B cell (primary cell): Measurements from ENCODE around the gene PRRT4. TPM values are rescaled to one million over a fixed set of nuclear protein-coding genes. Genes with fewer than 3 reads are reported as not detected.
A peak's percentile ranks its signal among the peaks of the same experiment; 100 is the strongest.

Experiments
- ATAC-seq: fragments of 200-7000 bp; cut with Tn5 transposase; one replicate; pipeline ENCODE4 v1.10.0; 2021; ENCODE audit warnings: low read depth, mild to moderate bottlenecking, moderate number of reproducible peaks, moderate library complexity
- CTCF ChIA-PET: fragments of 350-600 bp; sonication (Branson Sonifier 250); formaldehyde crosslinking; loops from one replicate; lab custom pipeline; 2021; ENCODE audit warnings: antibody characterized with exemption, inconsistent platforms; lab: Charles Lee
- POLR2A ChIA-PET: fragments of 350-600 bp; sonication (Branson Sonifier 250); formaldehyde crosslinking; loops from one replicate; lab custom pipeline; 2021; ENCODE audit warnings: antibody characterized with exemption; lab: Charles Lee
- DNase-seq: peaks from one replicate; pipeline ENCODE4 v3.0.0; 2013
- H2AFZ ChIP-seq: 2 replicates; pipeline ENCODE4 v1.6.1; 2012; ENCODE audit warnings: mild to moderate bottlenecking, low read depth, low read length; ENCODE audit not compliant: insufficient read depth, poor library complexity, severe bottlenecking
- H3K27ac ChIP-seq, 2 donors: 1 replicate in 1 of 2; 2 replicates in 1 of 2; pipeline ENCODE4 v1.5.1; 2012 to 2013; ENCODE audit warnings: low read length in 2 of 2, mild to moderate bottlenecking in 2 of 2, moderate library complexity in 1 of 2
- H3K27me3 ChIP-seq, 4 experiments: fragments of 200-600 bp in 1 of 4; sonication (generic) in 1 of 4; replicated peaks in 1 of 4; 1 replicate in 2 of 4; 2 replicates in 2 of 4; pipeline versions ENCODE4 v1.6.1 to v1.7.0; 2013 to 2016; ENCODE audit warnings: low read length in 3 of 4, mild to moderate bottlenecking in 2 of 4, mixed read lengths in 1 of 4, moderate library complexity in 1 of 4; ENCODE audit not compliant: insufficient read depth in 4 of 4, control insufficient read depth in 3 of 4; ENCODE audit errors: control extremely low read depth in 1 of 4
- H3K36me3 ChIP-seq, 2 experiments: replicated peaks in 1 of 2; 1 replicate in 1 of 2; 2 replicates in 1 of 2; pipeline versions ENCODE4 v1.6.1 to v1.7.1; 2013; ENCODE audit warnings: low read length in 1 of 2; ENCODE audit not compliant: insufficient read depth in 2 of 2, control insufficient read depth in 1 of 2; ENCODE audit errors: control extremely low read depth in 1 of 2, extremely low read depth in 1 of 2
- H3K4me1 ChIP-seq, 2 donors: fragments of 200-600 bp in 1 of 2; sonication (generic) in 1 of 2; 1 replicate in 1 of 2; 2 replicates in 1 of 2; pipeline versions ENCODE4 v1.5.1 to v1.6.1; 2013 to 2017; ENCODE audit warnings: low read length in 2 of 2; ENCODE audit not compliant: control insufficient read depth in 2 of 2, insufficient read depth in 2 of 2
- H3K4me2 ChIP-seq: replicated peaks from 2 replicates; pipeline ENCODE3; 2012; ENCODE audit warnings: mild to moderate bottlenecking, low read depth, low read length; ENCODE audit not compliant: poor library complexity, severe bottlenecking
- H3K4me3 ChIP-seq, 5 experiments: fragments of 200-600 bp in 1 of 5; sonication (generic) in 1 of 5; 1 replicate in 3 of 5; 2 replicates in 2 of 5; pipeline versions ENCODE4 v1.5.1 to v1.7.0; 2011 to 2016; ENCODE audit warnings: low read length in 4 of 5, mild to moderate bottlenecking in 4 of 5, low read depth in 2 of 5, control low read depth in 1 of 5, moderate library complexity in 1 of 5; ENCODE audit not compliant: insufficient read depth in 1 of 5; ENCODE audit errors: control extremely low read depth in 1 of 5, extremely low read depth in 1 of 5
- H3K79me2 ChIP-seq: fragments of 200-600 bp; sonication (generic); one replicate; pipeline ENCODE4 v1.6.0; 2016; ENCODE audit warnings: low read length; ENCODE audit not compliant: control insufficient read depth, insufficient read depth
- H3K9ac ChIP-seq: fragments of 200-600 bp; sonication (generic); 2 replicates; pipeline ENCODE4 v1.6.1; 2017; ENCODE audit warnings: mild to moderate bottlenecking, low read length, moderate library complexity
- H3K9me3 ChIP-seq, 3 donors: one replicate each; pipeline versions ENCODE4 v1.6.1 to v1.7.1; 2013; ENCODE audit warnings: low read length in 2 of 3; ENCODE audit not compliant: control insufficient read depth in 2 of 3, insufficient read depth in 1 of 3; ENCODE audit errors: control extremely low read depth in 1 of 3
- H4K20me1 ChIP-seq: 2 replicates; pipeline ENCODE4 v1.6.0; 2012; ENCODE audit warnings: mild to moderate bottlenecking, low read length; ENCODE audit not compliant: insufficient read depth, control insufficient read depth, poor library complexity, severe bottlenecking
- H3K27ac Mint-ChIP-seq: one replicate; pipeline ENCODE4 v1.8.0; 2021; ENCODE audit warnings: mixed read lengths
- H3K27me3 Mint-ChIP-seq: one replicate; pipeline ENCODE4 v1.8.0; 2021; ENCODE audit warnings: mixed read lengths
- H3K4me1 Mint-ChIP-seq: one replicate; pipeline ENCODE4 v1.8.0; 2021; ENCODE audit warnings: mixed read lengths
- H3K4me3 Mint-ChIP-seq: one replicate; pipeline ENCODE4 v1.8.0; 2021; ENCODE audit warnings: mixed read lengths
- H3K9me3 Mint-ChIP-seq: one replicate; pipeline ENCODE4 v1.8.0; 2022; ENCODE audit warnings: mixed read lengths; ENCODE audit not compliant: insufficient read depth
- EZH2 ChIP-seq: IDR thresholded peaks from 2 replicates; pipeline ENCODE4 v1.6.1; 2012; ENCODE audit warnings: borderline replicate concordance, low read depth, mild to moderate bottlenecking, moderate library complexity, low read length; ENCODE audit not compliant: insufficient read depth, poor library complexity, severe bottlenecking
- WGBS: methylation state at CpG from one replicate; pipeline ENCODE4 v1.1.5; 2013; ENCODE audit warnings: missing lambda C conversion rate; ENCODE audit not compliant: insufficient coverage; 5-methylcytosine and 5-hydroxymethylcytosine counted together
- intact Hi-C: fragments of 100-400 bp; cut with micrococcal nuclease; formaldehyde crosslinking; loops from one replicate; pipeline ENCODE4 v1.10.0; 2022
- polyA plus RNA-seq: library from polyadenylated mRNA; depleted of rRNA; stranded (reverse); fragments of >200 nt; gene quantifications from 2 replicates; pipeline ENCODE4 v1.2.3, GENCODE V29; 2012
- total RNA-seq, 2 donors: library from RNA; stranded (reverse); fragments of 120-200 nt in 1 of 2; gene quantifications; 1 replicate in 1 of 2; 2 replicates in 1 of 2; pipeline versions ENCODE4 v1.2.3 to v1.2.4, GENCODE V29; 2013 to 2022
- TF ChIP-seq, protein P1 (sequence below): fragments of 200-600 bp; IDR thresholded peaks from one replicate; pipeline ENCODE4 v1.8.0; 2022; ENCODE audit warnings: antibody characterized with exemption, mild to moderate bottlenecking

PRRT4 gene
- total and polyA plus RNA-seq, 2 donors (not counting 1 experiment from before 2014, with no cell fraction given): 0.04 to 0.20 TPM

DNA sequence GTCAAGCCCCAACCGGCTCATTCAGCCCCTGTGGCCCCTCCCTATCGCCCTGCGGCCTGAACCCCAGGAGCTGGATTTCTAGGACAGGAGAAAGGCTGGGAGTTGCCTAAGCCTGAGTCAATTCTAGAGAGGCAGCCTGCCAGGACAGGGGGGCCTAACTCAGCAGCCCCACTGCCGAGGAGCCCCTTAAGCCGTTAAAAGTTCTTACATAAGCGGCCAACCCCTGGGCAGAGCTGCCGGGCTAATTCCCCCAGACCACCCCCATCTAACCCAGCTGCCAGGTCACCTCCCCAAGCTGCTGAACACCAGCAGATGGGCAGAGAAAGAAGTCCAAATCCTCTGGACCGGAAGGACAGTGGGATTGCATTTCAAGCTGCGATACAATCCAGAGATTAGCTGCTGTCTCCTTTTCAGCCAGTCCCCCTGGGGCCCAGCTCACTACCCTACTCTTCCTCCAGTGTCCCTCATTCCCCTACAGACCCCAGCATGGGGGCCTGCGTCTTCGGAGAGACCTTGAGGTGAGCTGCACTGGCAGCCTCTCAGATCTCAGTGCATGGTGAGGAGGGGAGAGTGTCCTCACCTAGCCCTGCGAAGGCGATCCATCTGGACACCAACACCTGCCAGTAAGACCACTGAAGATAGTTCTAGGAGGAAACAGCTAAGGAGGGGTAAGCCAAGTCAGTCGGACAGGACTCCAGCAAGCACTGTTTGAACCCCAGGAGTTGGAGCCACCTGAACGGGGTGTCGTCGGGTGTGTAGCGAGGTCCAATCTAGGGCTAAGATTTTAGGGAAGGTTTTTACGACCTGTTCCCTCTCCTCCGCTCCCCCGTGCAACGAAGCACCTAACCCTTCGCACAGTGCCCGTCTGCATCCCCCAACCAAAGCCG lies 47.5 kb upstream of the PRRT4 start:
- Histone ChIP-seq H3K36me3 (no peaks in the 10 kb centered on the region), H2AFZ (peak overlapping the region; percentile 82), H4K20me1 (peaks cover 13% of the 10 kb centered on the region), H3K27me3 (no peaks in the 10 kb centered on the region), H3K4me3 (peak overlapping the region; percentile 73 to 93 (median 86)), H3K4me2 (peak overlapping the region; percentile 86), H3K9me3 (no peaks in the 10 kb centered on the region), H3K79me2 (no peaks in the 10 kb centered on the region), H3K4me1 (peaks cover 21 to 59% of the 10 kb centered on the region in 2 donors), H3K27ac (peak overlapping the region in 1 of 2 donors; percentile 37), H3K9ac (peak overlapping the region; percentile 77)
- Mint-ChIP-seq H3K4me1 (peaks cover 45% of the 10 kb centered on the region), H3K9me3 (no peaks in the 10 kb centered on the region), H3K4me3 (peak overlapping the region; percentile 95), H3K27me3 (peaks cover 4% of the 10 kb centered on the region), H3K27ac (peak overlapping the region; percentile 84)
- ChIA-PET POLR2A (no interaction called here), CTCF (interaction anchor here (0.5 to 23.4 kb wide), 9 partner anchors 9 to 819 kb away, joined by 3 to 331 read pairs (median 4); no protein-coding TSS in a partner anchor)
- WGBS: 48% methylated on average over 11 of the region's 25 CpGs
- ATAC-seq (no peak), DNase-seq (no peak)
- TF ChIP-seq, protein P1, sequence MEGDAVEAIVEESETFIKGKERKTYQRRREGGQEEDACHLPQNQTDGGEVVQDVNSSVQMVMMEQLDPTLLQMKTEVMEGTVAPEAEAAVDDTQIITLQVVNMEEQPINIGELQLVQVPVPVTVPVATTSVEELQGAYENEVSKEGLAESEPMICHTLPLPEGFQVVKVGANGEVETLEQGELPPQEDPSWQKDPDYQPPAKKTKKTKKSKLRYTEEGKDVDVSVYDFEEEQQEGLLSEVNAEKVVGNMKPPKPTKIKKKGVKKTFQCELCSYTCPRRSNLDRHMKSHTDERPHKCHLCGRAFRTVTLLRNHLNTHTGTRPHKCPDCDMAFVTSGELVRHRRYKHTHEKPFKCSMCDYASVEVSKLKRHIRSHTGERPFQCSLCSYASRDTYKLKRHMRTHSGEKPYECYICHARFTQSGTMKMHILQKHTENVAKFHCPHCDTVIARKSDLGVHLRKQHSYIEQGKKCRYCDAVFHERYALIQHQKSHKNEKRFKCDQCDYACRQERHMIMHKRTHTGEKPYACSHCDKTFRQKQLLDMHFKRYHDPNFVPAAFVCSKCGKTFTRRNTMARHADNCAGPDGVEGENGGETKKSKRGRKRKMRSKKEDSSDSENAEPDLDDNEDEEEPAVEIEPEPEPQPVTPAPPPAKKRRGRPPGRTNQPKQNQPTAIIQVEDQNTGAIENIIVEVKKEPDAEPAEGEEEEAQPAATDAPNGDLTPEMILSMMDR: no peak
- no peak for TF ChIP-seq EZH2
- intact Hi-C loops: loop anchor here (2.0 to 5.0 kb wide), 3 partner anchors 67 to 330 kb away; partner anchors contain the start of genes CALU and RBM28
